ENCODE data around the gene TAS2R14.

GRCh38 chr12:10901427-10901826, 37.6 kb downstream of the TAS2R14 start:
- no peak for TF ChIP-seq CTCF (IDR thresholded peaks at IDR 0.05; ENCODE audit: insufficient read depth, low read depth, low read length)
- no peak for TF ChIP-seq EZH2 (IDR thresholded peaks at IDR 0.05; ENCODE audit: insufficient read depth, low read length)
